Hepatocyte (in vitro differentiated cells): ENCODE data around the gene GPER1. TPM values are rescaled to one million over a fixed set of nuclear protein-coding genes. Genes with fewer than 3 reads are reported as not detected.

Experiments used
- DNase-seq: peaks from one replicate; pipeline ENCODE4 v3.0.0-alpha.2; 2016; ENCODE audit warnings: low spot score
- H2AFZ ChIP-seq: fragments of 200-600 bp; sonication (generic); 2 replicates; pipeline ENCODE4 v1.6.0; 2016; ENCODE audit warnings: antibody characterized with exemption, mild to moderate bottlenecking
- H3K27ac ChIP-seq: fragments of 200-600 bp; sonication (generic); 2 replicates; pipeline ENCODE4 v1.5.1; 2016; ENCODE audit warnings: mild to moderate bottlenecking
- H3K27me3 ChIP-seq: fragments of 200-600 bp; sonication (generic); 2 replicates; pipeline ENCODE4 v1.6.1; 2016
- H3K36me3 ChIP-seq: fragments of 200-600 bp; sonication (generic); replicated peaks from 2 replicates; pipeline ENCODE4 v1.5.1; 2016; ENCODE audit warnings: low read depth; ENCODE audit not compliant: insufficient read depth
- H3K4me1 ChIP-seq: fragments of 200-600 bp; sonication (generic); 2 replicates; pipeline ENCODE4 v1.5.1; 2016; ENCODE audit warnings: mild to moderate bottlenecking, moderate library complexity; ENCODE audit not compliant: insufficient read depth
- H3K4me2 ChIP-seq: fragments of 200-600 bp; sonication (generic); 2 replicates; pipeline ENCODE4 v1.6.0; 2016
- H3K4me3 ChIP-seq: fragments of 200-600 bp; sonication (generic); 2 replicates; pipeline ENCODE4 v1.5.1; 2016; ENCODE audit warnings: mild to moderate bottlenecking
- H3K79me2 ChIP-seq: fragments of 200-600 bp; sonication (generic); 2 replicates; pipeline ENCODE4 v1.6.0; 2017; ENCODE audit warnings: mild to moderate bottlenecking
- H3K9me2 ChIP-seq: fragments of 200-600 bp; sonication (generic); replicated peaks from 2 replicates; pipeline ENCODE4 v1.6.0; 2017; ENCODE audit warnings: mild to moderate bottlenecking; ENCODE audit not compliant: insufficient read depth
- H3K9me3 ChIP-seq: fragments of 200-600 bp; sonication (generic); 2 replicates; pipeline ENCODE4 v1.5.1; 2016; ENCODE audit warnings: low read depth, mild to moderate bottlenecking
- H4K20me1 ChIP-seq: fragments of 200-600 bp; sonication (generic); 2 replicates; pipeline ENCODE4 v1.6.0; 2016; ENCODE audit warnings: mild to moderate bottlenecking; ENCODE audit not compliant: insufficient read depth, poor library complexity, severe bottlenecking
- CTCF ChIP-seq: fragments of 200-600 bp; sonication (generic); IDR thresholded peaks from 2 replicates; pipeline ENCODE4 v1.5.1; 2016; ENCODE audit warnings: antibody characterized with exemption, mild to moderate bottlenecking; ENCODE audit not compliant: poor library complexity
- EZH2 ChIP-seq: fragments of 200-600 bp; sonication (generic); IDR thresholded peaks from 2 replicates; pipeline ENCODE4 v1.6.1; 2016; ENCODE audit warnings: antibody characterized with exemption, mild to moderate bottlenecking, borderline replicate concordance
- EZH2phosphoT487 ChIP-seq: fragments of 200-600 bp; sonication (generic); IDR thresholded peaks from one replicate; pipeline ENCODE4 v1.6.1; 2018; ENCODE audit warnings: antibody characterized with exemption, mild to moderate bottlenecking, low read depth, moderate library complexity; ENCODE audit not compliant: unreplicated experiment, severe bottlenecking
- WGBS: methylation state at CpG from one replicate; pipeline ENCODE4 v1.1.6; 2016; ENCODE audit warnings: low lambda C conversion rate; ENCODE audit errors: missing lambda C conversion rate; 5-methylcytosine and 5-hydroxymethylcytosine counted together
- polyA plus RNA-seq: library from polyadenylated mRNA; unstranded; fragments of >200 nt; fragmentation: Nextera tagmentation; extraction: Ambion mirVana; gene quantifications from 2 replicates; pipeline ENCODE4 v1.2.1, GENCODE V29; 2016
- total RNA-seq: library from RNA; depleted of rRNA; stranded (reverse); fragments of >200 nt; gene quantifications from 2 replicates; pipeline ENCODE4 v1.2.3, GENCODE V29; 2014

GPER1 gene
- total and polyA plus RNA-seq, 2 experiments from 2014 or later: 4.5 to 11.1 TPM

GRCh38 chr7:1081931-1082401 lies 5.9 kb upstream of the GPER1 start:
- 58% methylated on average over 21 of the region's 31 CpGs for WGBS
- Histone ChIP-seq H3K9me2 (no peaks in the 10 kb centered on the region), H3K27me3 (no peaks in the 10 kb centered on the region), H3K9me3 (no peaks in the 10 kb centered on the region), H3K4me2 (no peak overlapping the region), H3K4me3 (no peak overlapping the region), H2AFZ (no peak overlapping the region), H3K79me2 (peaks cover 4% of the 10 kb centered on the region), H3K4me1 (peaks cover 14% of the 10 kb centered on the region), H3K27ac (no peak overlapping the region), H3K36me3 (no peaks in the 10 kb centered on the region), H4K20me1 (no peaks in the 10 kb centered on the region)
- DNase-seq: no peak
- TF ChIP-seq CTCF (no peak), EZH2 (no peak), EZH2phosphoT487 (no peak)

GRCh38 chr7:1083729-1084657 lies 3.9 kb upstream of the GPER1 start:
- TF ChIP-seq CTCF: no peak
- no peak for TF ChIP-seq EZH2
- TF ChIP-seq EZH2phosphoT487: no peak
- H3K4me3 ChIP-seq: no peak overlapping the region

GRCh38 chr7:1085266-1085665 lies 2.6 kb upstream of the GPER1 start:
- no peak overlapping the region for H2AFZ ChIP-seq
- WGBS: 90% methylated on average over 10 of the region's 10 CpGs
- no peaks in the 10 kb centered on the region for H4K20me1 ChIP-seq
- no peaks in the 10 kb centered on the region for H3K27me3 ChIP-seq
- H3K36me3 ChIP-seq: no peaks in the 10 kb centered on the region
- no peaks in the 10 kb centered on the region for H3K9me3 ChIP-seq
- no peak overlapping the region for H3K4me2 ChIP-seq
- no peak overlapping the region for H3K27ac ChIP-seq
- H3K4me1 ChIP-seq: peaks cover 29% of the 10 kb centered on the region
- TF ChIP-seq EZH2phosphoT487 (no peak), EZH2 (no peak), CTCF (no peak)
- H3K4me3 ChIP-seq: no peak overlapping the region
- no peaks in the 10 kb centered on the region for H3K9me2 ChIP-seq
- H3K79me2 ChIP-seq: peaks cover 2% of the 10 kb centered on the region
- no peak for DNase-seq

More at GRCh38 chr7:1083729-1084657, 3.9 kb upstream of the GPER1 start:
- Histone ChIP-seq H4K20me1 (no peaks in the 10 kb centered on the region), H2AFZ (no peak overlapping the region), H3K79me2 (peaks cover 4% of the 10 kb centered on the region), H3K27ac (no peak overlapping the region), H3K4me1 (peaks cover 34% of the 10 kb centered on the region), H3K9me2 (no peaks in the 10 kb centered on the region), H3K36me3 (no peaks in the 10 kb centered on the region), H3K4me2 (no peak overlapping the region), H3K9me3 (no peaks in the 10 kb centered on the region), H3K27me3 (no peaks in the 10 kb centered on the region)
- 96% methylated on average over 43 of the region's 45 CpGs for WGBS
- no peak for DNase-seq
